ENCODE measurements around the gene M1AP. TPM values are rescaled to one million over a fixed set of nuclear protein-coding genes. Genes with fewer than 3 reads are reported as not detected.

Gene M1AP
- total and polyA plus RNA-seq, 4 donors = 0.77 to 1.2 (median 0.88) TPM

- DNase-seq = no peak
- no peak for ATAC-seq (ENCODE audit: insufficient read depth, low FRiP score)
- peaks cover 12 to 34% (median 30%) of the 10 kb centered on the region in 4 donors for H3K36me3 ChIP-seq (ENCODE audit: control insufficient read depth in 4 of 4, insufficient read depth in 4 of 4, low read length in 4 of 4)
- H3K4me1 ChIP-seq (ENCODE audit: control insufficient read depth in 5 of 5, insufficient read depth in 5 of 5, low read length in 5 of 5) = peaks cover 8 to 23% (median 11%) of the 10 kb centered on the region in 5 donors
- no peak overlapping the region for H3K27ac ChIP-seq (ENCODE audit: low read depth in 1 of 2, low read length in 1 of 2)
- H3K27me3 ChIP-seq (ENCODE audit: control insufficient read depth in 3 of 3, insufficient read depth in 3 of 3, low read length in 2 of 3) = no peaks in the 10 kb centered on the region
- no peak overlapping the region for H3K9ac ChIP-seq (ENCODE audit: insufficient read depth in 1 of 2, low read length in 2 of 2)
- TF ChIP-seq CTCF (IDR thresholded peaks at IDR 0.05; ENCODE audit: control extremely low read depth, extremely low read depth) = no peak
- WGBS, 2 donors = 97 to 98% methylated on average over 9 of the region's 9 CpGs
- no peaks in the 10 kb centered on the region for H3K9me3 ChIP-seq (ENCODE audit: control insufficient read depth in 4 of 4, insufficient read depth in 3 of 4, low read length in 3 of 4)
- H3K4me3 ChIP-seq = no peak overlapping the region
Observed at GRCh38 chr2:74527741-74528140, 120.4 kb downstream of the M1AP start.

DNA sequence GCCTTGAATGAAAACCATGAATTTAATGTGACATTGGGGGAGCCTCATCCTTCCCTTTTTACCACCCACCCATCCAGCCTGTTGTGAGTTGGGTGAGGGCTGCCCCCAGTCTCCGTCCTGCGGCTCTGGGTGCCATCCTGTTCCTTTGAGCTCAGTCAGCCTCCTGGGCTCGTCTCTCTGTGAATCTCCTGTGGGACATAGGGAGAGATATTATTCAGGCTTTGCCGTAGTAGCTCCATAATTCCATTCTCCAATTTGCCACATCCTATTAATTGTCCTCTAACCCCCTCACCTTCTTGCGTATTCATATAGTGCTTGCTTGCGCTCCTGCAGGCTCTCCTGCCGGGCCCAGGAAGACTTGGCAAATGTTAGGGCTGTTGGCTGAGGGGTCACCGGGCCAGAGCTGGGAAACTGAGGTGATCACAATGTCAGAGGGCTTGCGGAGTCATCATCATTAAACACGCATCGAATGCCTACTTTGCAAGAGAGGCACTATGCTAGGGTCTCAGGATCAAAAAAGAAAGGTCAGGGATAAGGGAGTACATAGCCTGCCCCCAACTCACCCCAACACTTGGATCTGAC, 121.4 kb downstream of the M1AP start:
- Histone ChIP-seq H3K9me3 (ENCODE audit: control insufficient read depth in 4 of 4, insufficient read depth in 3 of 4, low read length in 3 of 4) (no peaks in the 10 kb centered on the region), H3K4me3 (no peak overlapping the region), H3K36me3 (ENCODE audit: control insufficient read depth in 4 of 4, insufficient read depth in 4 of 4, low read length in 4 of 4) (peaks cover 9 to 26% (median 24%) of the 10 kb centered on the region in 4 donors), H3K9ac (ENCODE audit: insufficient read depth in 1 of 2, low read length in 2 of 2) (no peak overlapping the region), H3K27me3 (ENCODE audit: control insufficient read depth in 3 of 3, insufficient read depth in 3 of 3, low read length in 2 of 3) (peaks cover 0 to 4% (median 0%) of the 10 kb centered on the region in 3 donors), H3K27ac (ENCODE audit: low read depth in 1 of 2, low read length in 1 of 2) (no peak overlapping the region), H3K4me1 (ENCODE audit: control insufficient read depth in 5 of 5, insufficient read depth in 5 of 5, low read length in 5 of 5) (peaks cover 8 to 23% (median 11%) of the 10 kb centered on the region in 5 donors)
- ATAC-seq (ENCODE audit: insufficient read depth, low FRiP score) (no peak), DNase-seq (no peak)
- 96% methylated on average over 11 of the region's 11 CpGs for WGBS, 2 donors
- TF ChIP-seq CTCF (IDR thresholded peaks at IDR 0.05; ENCODE audit: control extremely low read depth, extremely low read depth) = no peak

- no peak for TF ChIP-seq CTCF (IDR thresholded peaks at IDR 0.05; ENCODE audit: control extremely low read depth, extremely low read depth)
- Histone ChIP-seq H3K36me3 (ENCODE audit: control insufficient read depth in 4 of 4, insufficient read depth in 4 of 4, low read length in 4 of 4) (peaks cover 9 to 23% (median 21%) of the 10 kb centered on the region in 4 donors), H3K4me3 (no peak within 1 kb of the TSS), H3K9me3 (ENCODE audit: control insufficient read depth in 4 of 4, insufficient read depth in 3 of 4, low read length in 3 of 4) (no peaks in the 10 kb centered on the region), H3K27me3 (ENCODE audit: control insufficient read depth in 3 of 3, insufficient read depth in 3 of 3, low read length in 2 of 3) (peaks cover 0 to 4% (median 0%) of the 10 kb centered on the region in 3 donors), H3K4me1 (ENCODE audit: control insufficient read depth in 5 of 5, insufficient read depth in 5 of 5, low read length in 5 of 5) (peaks cover 8 to 17% (median 10%) of the 10 kb centered on the region in 5 donors), H3K27ac (ENCODE audit: low read depth in 1 of 2, low read length in 1 of 2) (no peak within 1 kb of the TSS), H3K9ac (ENCODE audit: insufficient read depth in 1 of 2, low read length in 2 of 2) (no peak within 1 kb of the TSS)
- ATAC-seq (ENCODE audit: insufficient read depth, low FRiP score) (no peak), DNase-seq (peak in 1 of 3 donors; percentile 35)
- 80 to 87% methylated on average over 11 of the region's 11 CpGs for WGBS, 2 donors
Observed at GRCh38 chr2:74525717-74526648, 122.1 kb downstream of the M1AP start, which contains the start of gene DQX1. DQX1 (minus strand) TSS chr2:74526231; CDS start chr2:74525729, 502 bp downstream.

Measured in lung (tissue), 12 donors.